ENCODE results near the gene FOXP2.

FOXP2 gene

GRCh38 chr7:114688443-114689055 lies 273.9 kb downstream of the FOXP2 start:
- H3K27me3 ChIP-seq (ENCODE audit: control insufficient read depth, insufficient read depth, low read length), result no peaks in the 10 kb centered on the region
- H3K9me3 ChIP-seq (ENCODE audit: control insufficient read depth, insufficient read depth, low read length), result no peaks in the 10 kb centered on the region
- peak overlapping the region; percentile 50 for H3K27ac ChIP-seq (ENCODE audit: low read depth, low read length)
- no peaks in the 10 kb centered on the region for H3K36me3 ChIP-seq (ENCODE audit: control insufficient read depth, insufficient read depth, low read length)
- 0 out of 2 replicates have a peak overlapping the region, but pooled peaks have one; percentile 2 for H3K4me3 ChIP-seq (ENCODE audit: low read depth, low read length)
- no peak overlapping the region for H3K9ac ChIP-seq (ENCODE audit: low read depth, low read length)
- peaks cover 39% of the 10 kb centered on the region for H3K4me1 ChIP-seq (ENCODE audit: control insufficient read depth, insufficient read depth, low read length)

GRCh38 chr7:114689406-114689805 lies 274.8 kb downstream of the FOXP2 start:
- H3K4me1 ChIP-seq (ENCODE audit: control insufficient read depth, insufficient read depth, low read length), result peaks cover 39% of the 10 kb centered on the region
- H3K9ac ChIP-seq (ENCODE audit: low read depth, low read length), result no peak overlapping the region
- H3K27ac ChIP-seq (ENCODE audit: low read depth, low read length), result peak overlapping the region; percentile 54
- H3K27me3 ChIP-seq (ENCODE audit: control insufficient read depth, insufficient read depth, low read length), result no peaks in the 10 kb centered on the region
- H3K36me3 ChIP-seq (ENCODE audit: control insufficient read depth, insufficient read depth, low read length), result no peaks in the 10 kb centered on the region
- H3K9me3 ChIP-seq (ENCODE audit: control insufficient read depth, insufficient read depth, low read length), result no peaks in the 10 kb centered on the region
- H3K4me3 ChIP-seq (ENCODE audit: low read depth, low read length), result no peak overlapping the region

DNA sequence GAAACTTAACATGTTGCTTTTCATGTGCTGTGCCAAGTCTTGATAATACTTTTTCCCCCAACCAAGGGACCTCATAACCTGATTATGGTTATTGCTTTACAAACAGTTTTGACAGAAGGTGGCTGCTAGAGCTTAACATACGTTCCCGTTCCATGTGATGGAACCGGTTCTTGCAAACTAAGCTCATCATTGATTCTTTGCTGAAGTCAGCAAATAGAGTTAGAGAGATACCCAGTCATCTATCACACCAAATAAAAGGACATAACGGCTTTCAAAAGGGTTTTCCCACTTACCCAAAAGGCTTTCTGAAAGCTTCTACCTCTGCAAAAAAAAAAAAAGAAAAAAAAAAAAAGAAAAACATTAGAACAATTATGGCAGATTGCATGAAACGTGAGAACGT lies 277.0 kb downstream of the FOXP2 start:
- Histone ChIP-seq H3K36me3 (ENCODE audit: control insufficient read depth, insufficient read depth, low read length) (no peaks in the 10 kb centered on the region), H3K9ac (ENCODE audit: low read depth, low read length) (no peak overlapping the region), H3K4me1 (ENCODE audit: control insufficient read depth, insufficient read depth, low read length) (peaks cover 39% of the 10 kb centered on the region), H3K4me3 (ENCODE audit: low read depth, low read length) (no peak overlapping the region), H3K27me3 (ENCODE audit: control insufficient read depth, insufficient read depth, low read length) (no peaks in the 10 kb centered on the region), H3K27ac (ENCODE audit: low read depth, low read length) (no peak overlapping the region), H3K9me3 (ENCODE audit: control insufficient read depth, insufficient read depth, low read length) (no peaks in the 10 kb centered on the region)

GRCh38 chr7:114695182-114695581 lies 280.6 kb downstream of the FOXP2 start:
- H3K9ac ChIP-seq (ENCODE audit: low read depth, low read length), result no peak overlapping the region
- no peaks in the 10 kb centered on the region for H3K9me3 ChIP-seq (ENCODE audit: control insufficient read depth, insufficient read depth, low read length)
- H3K36me3 ChIP-seq (ENCODE audit: control insufficient read depth, insufficient read depth, low read length), result no peaks in the 10 kb centered on the region
- no peaks in the 10 kb centered on the region for H3K27me3 ChIP-seq (ENCODE audit: control insufficient read depth, insufficient read depth, low read length)
- H3K4me3 ChIP-seq (ENCODE audit: low read depth, low read length), result no peak overlapping the region
- H3K4me1 ChIP-seq (ENCODE audit: control insufficient read depth, insufficient read depth, low read length), result peaks cover 5% of the 10 kb centered on the region; the same call in 1 of the 2 replicates
- no peak overlapping the region for H3K27ac ChIP-seq (ENCODE audit: low read depth, low read length)

DNA sequence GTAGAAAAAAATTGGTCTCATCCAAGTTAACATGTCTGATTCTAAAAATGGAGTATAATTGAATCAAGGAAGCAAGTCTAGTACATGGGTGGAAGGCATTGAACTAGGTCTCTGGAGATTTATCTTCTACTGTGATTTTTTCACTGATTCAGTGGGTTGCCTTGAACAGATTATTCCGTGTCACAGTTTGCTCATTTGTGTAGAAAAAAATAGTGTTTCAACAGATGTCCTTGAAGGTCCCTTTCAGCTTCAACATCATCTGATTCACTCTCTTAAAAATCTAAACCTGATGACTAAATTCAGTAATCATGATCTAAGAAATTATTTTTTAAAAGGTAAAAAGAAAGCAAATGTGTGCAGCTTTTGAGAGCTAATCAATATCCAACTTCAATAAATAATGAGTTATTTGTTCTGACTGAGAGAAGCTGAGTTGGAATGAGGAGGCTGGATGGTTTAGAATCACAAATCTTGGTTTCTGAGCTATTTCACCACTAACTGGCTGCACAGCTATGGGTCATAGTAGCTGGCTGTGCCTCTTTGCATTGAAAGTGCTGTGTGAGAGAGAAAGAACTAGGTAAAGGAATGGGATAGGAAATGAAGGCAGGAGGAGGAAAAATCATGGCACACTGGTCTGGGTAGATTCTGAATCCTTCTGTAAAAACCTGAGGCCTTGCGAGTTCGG lies 285.8 kb downstream of the FOXP2 start:
- Histone ChIP-seq H3K9me3 (ENCODE audit: control insufficient read depth, insufficient read depth, low read length) (no peaks in the 10 kb centered on the region), H3K27me3 (ENCODE audit: control insufficient read depth, insufficient read depth, low read length) (no peaks in the 10 kb centered on the region), H3K9ac (ENCODE audit: low read depth, low read length) (no peak overlapping the region), H3K27ac (ENCODE audit: low read depth, low read length) (no peak overlapping the region), H3K4me3 (ENCODE audit: low read depth, low read length) (no peak overlapping the region), H3K36me3 (ENCODE audit: control insufficient read depth, insufficient read depth, low read length) (no peaks in the 10 kb centered on the region), H3K4me1 (ENCODE audit: control insufficient read depth, insufficient read depth, low read length) (no peaks in the 10 kb centered on the region)

GRCh38 chr7:114703677-114704076 lies 289.1 kb downstream of the FOXP2 start:
- no peaks in the 10 kb centered on the region for H3K9me3 ChIP-seq (ENCODE audit: control insufficient read depth, insufficient read depth, low read length)
- H3K4me1 ChIP-seq (ENCODE audit: control insufficient read depth, insufficient read depth, low read length), result peaks cover 6% of the 10 kb centered on the region; the same call in 1 of the 2 replicates
- H3K36me3 ChIP-seq (ENCODE audit: control insufficient read depth, insufficient read depth, low read length), result no peaks in the 10 kb centered on the region
- H3K4me3 ChIP-seq (ENCODE audit: low read depth, low read length), result no peak overlapping the region
- H3K27me3 ChIP-seq (ENCODE audit: control insufficient read depth, insufficient read depth, low read length), result no peaks in the 10 kb centered on the region
- no peak overlapping the region for H3K27ac ChIP-seq (ENCODE audit: low read depth, low read length)
- no peak overlapping the region for H3K9ac ChIP-seq (ENCODE audit: low read depth, low read length)

DNA sequence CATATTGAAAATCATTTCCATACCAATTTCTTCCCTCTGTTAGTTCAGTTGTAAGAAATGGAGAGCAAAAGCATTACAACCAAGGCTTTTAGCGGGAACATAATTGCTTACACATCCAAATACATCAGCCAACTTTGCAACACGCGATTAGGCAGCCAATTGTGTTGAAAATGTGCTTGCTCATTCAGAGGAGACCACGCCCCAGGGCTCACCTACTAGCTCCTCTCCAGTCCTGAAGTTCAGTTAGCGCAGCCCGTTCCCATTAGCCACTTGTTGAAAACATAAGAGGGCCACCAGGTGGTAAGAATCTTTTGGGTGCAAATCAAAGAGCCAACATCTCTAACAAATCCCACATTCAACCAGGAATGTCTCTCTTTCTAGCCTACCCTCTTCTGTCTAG lies 294.0 kb downstream of the FOXP2 start:
- Histone ChIP-seq H3K27ac (ENCODE audit: low read depth, low read length) (no peak overlapping the region), H3K36me3 (ENCODE audit: control insufficient read depth, insufficient read depth, low read length) (no peaks in the 10 kb centered on the region), H3K4me3 (ENCODE audit: low read depth, low read length) (no peak overlapping the region), H3K9me3 (ENCODE audit: control insufficient read depth, insufficient read depth, low read length) (no peaks in the 10 kb centered on the region), H3K4me1 (ENCODE audit: control insufficient read depth, insufficient read depth, low read length) (peaks cover 39% of the 10 kb centered on the region), H3K9ac (ENCODE audit: low read depth, low read length) (no peak overlapping the region), H3K27me3 (ENCODE audit: control insufficient read depth, insufficient read depth, low read length) (no peaks in the 10 kb centered on the region)

GRCh38 chr7:114710499-114710898 lies 295.9 kb downstream of the FOXP2 start:
- Histone ChIP-seq H3K27ac (ENCODE audit: low read depth, low read length) (peak overlapping the region; percentile 68), H3K27me3 (ENCODE audit: control insufficient read depth, insufficient read depth, low read length) (no peaks in the 10 kb centered on the region), H3K9me3 (ENCODE audit: control insufficient read depth, insufficient read depth, low read length) (no peaks in the 10 kb centered on the region)

DNA sequence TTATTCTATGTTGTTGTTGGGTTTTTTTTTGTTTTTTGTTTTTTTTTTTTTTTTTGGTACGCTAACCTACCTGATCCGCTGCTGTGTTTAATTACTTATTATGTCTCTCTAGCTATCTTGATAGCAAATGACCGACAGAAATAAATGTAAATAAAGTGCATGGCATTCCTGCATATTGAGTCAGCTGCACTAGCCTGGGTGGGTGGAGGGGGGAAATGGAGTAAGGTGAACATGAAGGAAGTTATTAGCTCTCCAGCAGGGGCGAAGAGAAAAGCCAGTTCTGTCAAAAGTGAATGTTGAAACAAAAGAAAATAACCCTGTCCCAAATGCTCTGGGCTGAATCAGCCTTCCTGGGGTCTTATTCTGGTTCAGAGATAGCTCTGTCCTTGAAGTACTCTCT lies 296.6 kb downstream of the FOXP2 start:
- Histone ChIP-seq H3K9me3 (ENCODE audit: control insufficient read depth, insufficient read depth, low read length) (no peaks in the 10 kb centered on the region), H3K27ac (ENCODE audit: low read depth, low read length) (peak overlapping the region; percentile 50), H3K36me3 (ENCODE audit: control insufficient read depth, insufficient read depth, low read length) (no peaks in the 10 kb centered on the region)

More at GRCh38 chr7:114710499-114710898, 295.9 kb downstream of the FOXP2 start:
- H3K36me3 ChIP-seq (ENCODE audit: control insufficient read depth, insufficient read depth, low read length), result no peaks in the 10 kb centered on the region
- H3K4me3 ChIP-seq (ENCODE audit: low read depth, low read length), result no peak overlapping the region
- peaks cover 39% of the 10 kb centered on the region for H3K4me1 ChIP-seq (ENCODE audit: control insufficient read depth, insufficient read depth, low read length)
- no peak overlapping the region for H3K9ac ChIP-seq (ENCODE audit: low read depth, low read length)

DNA sequence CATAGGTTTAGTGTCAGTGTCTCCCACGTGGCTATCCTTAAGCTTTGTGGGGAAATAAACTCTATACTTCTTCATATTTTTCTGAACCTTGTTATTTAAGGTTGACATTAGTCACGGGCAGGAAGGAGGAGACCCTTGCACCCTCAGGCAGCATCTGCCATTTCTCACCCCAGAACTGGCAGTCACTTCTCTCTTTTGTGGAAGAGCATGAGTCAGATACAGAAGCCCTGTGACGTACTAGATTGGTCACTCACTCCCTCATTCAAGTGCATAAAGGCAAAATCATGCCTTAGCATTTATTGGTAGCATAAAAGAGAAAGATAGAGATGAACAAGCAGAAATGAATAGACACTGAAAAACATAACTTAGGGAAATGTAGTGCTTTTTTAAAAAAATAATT lies 301.3 kb downstream of the FOXP2 start:
- Histone ChIP-seq H3K4me1 (ENCODE audit: control insufficient read depth, insufficient read depth, low read length) (peaks cover 11% of the 10 kb centered on the region), H3K36me3 (ENCODE audit: control insufficient read depth, insufficient read depth, low read length) (no peaks in the 10 kb centered on the region), H3K27ac (ENCODE audit: low read depth, low read length) (no peak overlapping the region), H3K27me3 (ENCODE audit: control insufficient read depth, insufficient read depth, low read length) (no peaks in the 10 kb centered on the region), H3K9me3 (ENCODE audit: control insufficient read depth, insufficient read depth, low read length) (no peaks in the 10 kb centered on the region), H3K9ac (ENCODE audit: low read depth, low read length) (no peak overlapping the region), H3K4me3 (ENCODE audit: low read depth, low read length) (no peak overlapping the region)

More for the DNA sequence above, 296.6 kb downstream of the FOXP2 start:
- H3K9ac ChIP-seq (ENCODE audit: low read depth, low read length), result no peak overlapping the region
- no peaks in the 10 kb centered on the region for H3K27me3 ChIP-seq (ENCODE audit: control insufficient read depth, insufficient read depth, low read length)
- H3K4me1 ChIP-seq (ENCODE audit: control insufficient read depth, insufficient read depth, low read length), result peaks cover 39% of the 10 kb centered on the region
- H3K4me3 ChIP-seq (ENCODE audit: low read depth, low read length), result 0 out of 2 replicates have a peak overlapping the region, but pooled peaks have one; percentile 8

GRCh38 chr7:114718861-114719260 lies 304.2 kb downstream of the FOXP2 start:
- Histone ChIP-seq H3K36me3 (ENCODE audit: control insufficient read depth, insufficient read depth, low read length) (no peaks in the 10 kb centered on the region), H3K9ac (ENCODE audit: low read depth, low read length) (no peak overlapping the region), H3K27ac (ENCODE audit: low read depth, low read length) (no peak overlapping the region), H3K4me1 (ENCODE audit: control insufficient read depth, insufficient read depth, low read length) (no peaks in the 10 kb centered on the region), H3K4me3 (ENCODE audit: low read depth, low read length) (no peak overlapping the region), H3K27me3 (ENCODE audit: control insufficient read depth, insufficient read depth, low read length) (no peaks in the 10 kb centered on the region), H3K9me3 (ENCODE audit: control insufficient read depth, insufficient read depth, low read length) (no peaks in the 10 kb centered on the region)
